ENCODE data around the gene AKR1C4.
"Not testable (repeated sequence)": the region's sequence is repeated elsewhere in the genome, so short reads cannot be mapped to it uniquely, and the experiment has no call there.

The AKR1C4 gene

GRCh38 chr10:5198386-5198785 lies 1.7 kb downstream of the AKR1C4 start:
- DNase-seq (ENCODE audit: low read depth) = peak; percentile 35
- TF ChIP-seq CTCF (conservative IDR thresholded peaks at IDR 0.05; ENCODE audit: control insufficient read depth, insufficient read depth, low read depth, low read length) = no peak
- no peak overlapping the region for H3K4me3 ChIP-seq (ENCODE audit: control insufficient read depth, low read depth, low read length)

- TF ChIP-seq CTCF (conservative IDR thresholded peaks at IDR 0.05; ENCODE audit: control insufficient read depth, insufficient read depth, low read depth, low read length) = no peak
- no peak for DNase-seq (ENCODE audit: low read depth)
- no peak overlapping the region for H3K4me3 ChIP-seq (ENCODE audit: control insufficient read depth, low read depth, low read length)
Measured at GRCh38 chr10:5199398-5199797, 2.8 kb downstream of the AKR1C4 start.

- H3K4me3 ChIP-seq (ENCODE audit: control insufficient read depth, low read depth, low read length) = no peak overlapping the region
- no peak for TF ChIP-seq CTCF (conservative IDR thresholded peaks at IDR 0.05; ENCODE audit: control insufficient read depth, insufficient read depth, low read depth, low read length)
- no peak for DNase-seq (ENCODE audit: low read depth)
Measured at GRCh38 chr10:5206799-5207198, 10.2 kb downstream of the AKR1C4 start.

GRCh38 chr10:5209776-5210175 lies 13.1 kb downstream of the AKR1C4 start:
- not testable (repeated sequence) for DNase-seq (ENCODE audit: low read depth); H3K4me3 ChIP-seq (ENCODE audit: control insufficient read depth, low read depth, low read length)

GRCh38 chr10:5210261-5210660 lies 13.6 kb downstream of the AKR1C4 start:
- not testable (repeated sequence) for DNase-seq (ENCODE audit: low read depth); H3K4me3 ChIP-seq (ENCODE audit: control insufficient read depth, low read depth, low read length)
- peak; percentile 16 for TF ChIP-seq CTCF (conservative IDR thresholded peaks at IDR 0.05; ENCODE audit: control insufficient read depth, insufficient read depth, low read depth, low read length)

- DNase-seq (ENCODE audit: low read depth) = no peak
- TF ChIP-seq CTCF (conservative IDR thresholded peaks at IDR 0.05; ENCODE audit: control insufficient read depth, insufficient read depth, low read depth, low read length) = no peak
- H3K4me3 ChIP-seq (ENCODE audit: control insufficient read depth, low read depth, low read length) = no peak overlapping the region
Measured at GRCh38 chr10:5211696-5212536, 15.3 kb downstream of the AKR1C4 start.

- TF ChIP-seq CTCF (conservative IDR thresholded peaks at IDR 0.05; ENCODE audit: control insufficient read depth, insufficient read depth, low read depth, low read length) = no peak
- DNase-seq (ENCODE audit: low read depth) = no peak
- no peak overlapping the region for H3K4me3 ChIP-seq (ENCODE audit: control insufficient read depth, low read depth, low read length)
Measured at GRCh38 chr10:5216801-5217200, 20.2 kb downstream of the AKR1C4 start.

All from fibroblast of mammary gland (primary cell).